GM23338 (cell line): Measurements from ENCODE around the gene NSD1.

Source experiments
- CREB1 ChIP-seq: fragments of 250-450 bp; sonication (Bioruptor Pico); IDR thresholded peaks from 2 replicates; pipeline ENCODE4 v1.5.0; 2020; ENCODE audit warnings: low read depth, mild to moderate bottlenecking, moderate library complexity
- CTCF ChIP-seq, 2 experiments: fragments of 200-600 bp in 1 of 2; sonication (generic) in 1 of 2; conservative IDR thresholded peaks; 2 replicates each; pipeline versions ENCODE4 v1.5.1 to v1.6.1; 2016 to 2017; ENCODE audit warnings: antibody characterized with exemption in 2 of 2, low read depth in 2 of 2, mild to moderate bottlenecking in 2 of 2, moderate library complexity in 1 of 2
- EZH2 ChIP-seq: fragments of 200-600 bp; sonication (generic); IDR thresholded peaks from one replicate; pipeline ENCODE4 v1.8.0; 2017; ENCODE audit warnings: antibody characterized with exemption, mild to moderate bottlenecking, low read depth; ENCODE audit not compliant: unreplicated experiment
- POLR2AphosphoS5 ChIP-seq: IDR thresholded peaks from 2 replicates; pipeline ENCODE4 v1.6.1; 2016; ENCODE audit warnings: antibody characterized with exemption, low read depth
- REST ChIP-seq: IDR thresholded peaks from one replicate; pipeline ENCODE4 v1.6.1; 2018; ENCODE audit warnings: antibody characterized with exemption; ENCODE audit not compliant: unreplicated experiment

- no peak for TF ChIP-seq EZH2
- TF ChIP-seq CTCF (conservative IDR thresholded peaks at IDR 0.05; ENCODE audit: low read depth in 2 of 2): no peak
- TF ChIP-seq POLR2AphosphoS5: no peak
- no peak for TF ChIP-seq REST
- no peak for TF ChIP-seq CREB1
These were observed 11.0 kb upstream of the NSD1 start for GRCh38 chr5:177122566-177122965.
